Measurements from ENCODE around the gene ZDHHC20.

Gene ZDHHC20

GRCh38 chr13:21385710-21386109 is 73.4 kb downstream of the ZDHHC20 start:
- no peak for TF ChIP-seq CTCF (conservative IDR thresholded peaks at IDR 0.05)
- no peak overlapping the region for H3K27ac ChIP-seq

GRCh38 chr13:21383090-21383489 is 76.0 kb downstream of the ZDHHC20 start:
- TF ChIP-seq CTCF (conservative IDR thresholded peaks at IDR 0.05), result no peak
- H3K27ac ChIP-seq, result no peak overlapping the region

GRCh38 chr13:21376998-21377985 is 81.8 kb downstream of the ZDHHC20 start:
- 0 out of 2 replicates have a peak overlapping the region, but pooled peaks have one; percentile 31 for H3K27ac ChIP-seq

GRCh38 chr13:21372530-21372929 is 86.6 kb downstream of the ZDHHC20 start:
- peak overlapping the region; percentile 52 for H3K27ac ChIP-seq
- TF ChIP-seq CTCF (conservative IDR thresholded peaks at IDR 0.05), result no peak

GRCh38 chr13:21371011-21371410 is 88.1 kb downstream of the ZDHHC20 start:
- peak overlapping the region; percentile 52; the same call in 1 of the 2 replicates for H3K27ac ChIP-seq
- no peak for TF ChIP-seq CTCF (conservative IDR thresholded peaks at IDR 0.05)

- no peak overlapping the region for H3K27ac ChIP-seq
- TF ChIP-seq CTCF (conservative IDR thresholded peaks at IDR 0.05), result no peak
Measured at GRCh38 chr13:21365574-21365973, 93.5 kb downstream of the ZDHHC20 start.

GRCh38 chr13:21364916-21365315 is 94.2 kb downstream of the ZDHHC20 start:
- no peak overlapping the region for H3K27ac ChIP-seq
- TF ChIP-seq CTCF (conservative IDR thresholded peaks at IDR 0.05), result no peak

- no peak for TF ChIP-seq CTCF (conservative IDR thresholded peaks at IDR 0.05)
- H3K27ac ChIP-seq, result no peak overlapping the region
Measured at GRCh38 chr13:21364357-21364756, 94.7 kb downstream of the ZDHHC20 start.
